HG03378 (cell line): ENCODE measurements around the gene CLPX.
"Not testable (repeated sequence)": the region's sequence is repeated elsewhere in the genome, so short reads cannot be mapped to it uniquely, and the experiment has no call there.

Source experiments
- ATAC-seq: cut with Tn5 transposase; IDR thresholded peaks from one replicate; pipeline ENCODE4 v1.9.1; 2021; ENCODE audit warnings: mild to moderate bottlenecking, moderate library complexity; ENCODE audit not compliant: unreplicated experiment

CLPX gene

DNA sequence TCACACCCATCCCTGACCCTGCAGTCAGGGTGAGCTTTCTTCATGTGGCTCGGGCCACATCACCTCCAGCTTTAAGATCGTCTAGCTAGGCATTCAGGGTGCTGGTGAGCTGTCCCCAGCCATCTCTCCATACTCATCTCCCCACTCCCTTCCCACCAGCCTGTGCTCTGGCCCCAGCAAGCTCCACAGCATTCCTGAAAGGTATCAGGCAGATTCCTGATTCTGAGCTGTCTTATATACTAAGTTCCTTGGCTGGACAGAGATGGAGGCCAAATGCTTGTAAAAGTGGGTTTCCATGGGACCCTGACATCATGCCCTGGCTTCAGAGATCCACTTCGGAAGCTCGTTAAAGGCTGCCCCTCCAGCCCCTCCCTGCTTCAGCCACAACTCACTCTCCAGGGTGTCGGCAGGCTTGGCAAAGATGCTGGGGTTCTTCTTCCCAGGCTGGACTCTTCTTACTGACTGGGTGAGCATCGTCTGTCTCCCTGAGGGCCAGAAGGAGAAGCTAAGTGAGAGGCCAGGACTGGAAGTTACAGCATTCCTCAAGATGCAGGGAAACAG is 22.2 kb upstream of the CLPX start:
- no peak for ATAC-seq

DNA sequence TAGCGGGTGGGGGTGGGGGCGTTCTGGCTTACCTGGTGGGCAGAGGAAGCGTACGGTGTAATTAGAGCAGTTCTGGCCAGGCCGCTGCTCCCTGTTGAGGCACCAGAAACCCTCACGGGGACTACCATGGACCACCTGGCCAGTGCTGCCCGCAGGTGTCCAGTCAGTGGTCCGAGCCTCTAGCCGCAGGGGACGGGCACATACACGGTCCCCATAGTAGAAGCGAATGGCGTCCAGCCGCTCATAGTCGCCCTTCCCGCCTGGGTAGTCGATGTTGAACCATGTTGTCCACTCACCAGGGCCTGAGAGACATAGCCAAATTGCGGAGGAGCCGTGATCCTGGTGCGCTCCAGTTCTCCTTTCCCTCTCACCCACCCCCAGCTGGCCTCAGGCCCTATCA is 21.6 kb upstream of the CLPX start:
- ATAC-seq, result no peak

DNA sequence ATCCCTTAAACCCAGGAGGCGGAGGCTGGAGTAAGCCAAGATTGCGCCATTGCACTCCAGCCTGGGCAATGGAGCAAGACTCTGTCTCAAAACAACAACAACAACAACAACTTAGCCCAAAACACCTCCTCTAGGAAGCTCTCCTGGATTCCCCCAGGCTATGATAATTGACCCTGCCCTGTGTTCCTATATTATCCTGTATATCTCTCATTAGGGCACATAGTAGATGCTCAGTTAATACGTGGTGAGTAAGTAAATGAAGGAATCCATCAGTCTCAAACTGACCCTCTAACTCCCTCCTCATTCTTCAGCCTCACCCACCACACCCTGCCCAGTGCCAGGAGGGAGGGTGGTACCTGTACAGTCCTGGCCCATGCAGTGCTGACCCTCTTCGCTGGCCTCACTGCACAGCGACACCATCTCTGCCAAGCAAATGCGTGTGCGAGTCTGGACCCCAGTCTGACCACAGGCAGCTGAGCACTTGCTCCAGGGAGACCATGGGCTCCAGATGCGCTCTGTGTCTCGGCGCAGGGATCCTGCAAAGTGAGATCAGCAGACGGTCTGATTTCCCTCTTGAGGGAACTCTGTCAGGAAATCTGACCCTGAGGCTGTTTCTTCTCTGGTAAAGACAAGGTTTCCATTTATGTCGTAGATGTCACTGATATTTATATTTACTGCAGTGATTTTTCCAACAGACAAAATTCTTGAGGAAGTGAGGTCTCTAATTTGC is 20.0 kb upstream of the CLPX start:
- ATAC-seq, result no peak

DNA sequence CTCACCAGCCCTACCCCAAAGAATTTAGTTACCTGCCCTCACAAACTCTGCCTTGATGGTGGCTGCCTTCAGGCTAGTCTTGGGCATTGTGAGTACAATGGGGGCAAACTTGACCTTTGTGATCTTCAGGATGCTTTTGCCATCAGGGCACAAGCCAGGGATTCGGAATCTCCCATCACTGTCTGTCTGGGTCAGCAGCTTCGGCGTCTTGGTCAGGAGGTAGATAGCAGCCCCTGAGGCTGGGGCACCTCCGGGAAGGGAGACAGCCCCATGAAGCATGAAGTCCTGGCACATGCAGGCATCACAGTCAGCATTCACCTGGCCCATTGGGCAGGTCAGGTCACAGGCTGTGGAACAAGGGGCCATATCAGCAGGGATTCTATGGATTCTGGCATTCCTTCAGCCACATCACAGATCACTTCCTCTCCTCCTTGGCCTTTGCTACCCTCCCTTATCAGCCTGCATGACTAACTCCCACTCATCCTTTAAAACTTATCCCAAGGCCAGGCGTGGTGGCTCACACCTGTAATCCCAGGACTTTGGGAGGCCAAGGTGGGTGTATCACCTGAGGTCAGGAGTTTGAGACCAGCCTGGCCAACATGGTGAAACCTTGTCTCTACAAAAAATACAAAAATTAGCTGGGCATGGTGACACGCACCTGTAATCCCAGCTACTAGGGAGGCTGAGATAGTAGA is 19.2 kb upstream of the CLPX start:
- no peak for ATAC-seq

DNA sequence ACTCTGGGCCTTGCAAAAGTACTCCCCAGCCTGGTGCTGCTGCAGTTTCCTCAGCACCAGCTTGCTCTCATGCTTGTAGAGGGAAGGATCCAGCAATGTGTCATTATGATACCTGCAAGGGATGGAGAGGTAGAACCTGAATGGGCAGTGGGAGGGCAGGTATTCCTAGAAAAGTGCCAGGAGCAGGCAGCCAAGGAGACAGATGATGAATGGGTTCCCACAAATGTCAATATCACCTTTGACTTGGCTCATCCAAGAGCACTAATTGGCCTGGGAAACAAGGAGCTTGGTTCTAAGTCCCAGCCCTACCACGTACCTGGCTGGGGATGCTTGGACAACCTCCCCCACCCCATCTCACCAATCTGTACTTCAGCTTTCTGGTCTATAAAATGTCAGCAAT is 16.8 kb upstream of the CLPX start:
- ATAC-seq, result no peak

DNA sequence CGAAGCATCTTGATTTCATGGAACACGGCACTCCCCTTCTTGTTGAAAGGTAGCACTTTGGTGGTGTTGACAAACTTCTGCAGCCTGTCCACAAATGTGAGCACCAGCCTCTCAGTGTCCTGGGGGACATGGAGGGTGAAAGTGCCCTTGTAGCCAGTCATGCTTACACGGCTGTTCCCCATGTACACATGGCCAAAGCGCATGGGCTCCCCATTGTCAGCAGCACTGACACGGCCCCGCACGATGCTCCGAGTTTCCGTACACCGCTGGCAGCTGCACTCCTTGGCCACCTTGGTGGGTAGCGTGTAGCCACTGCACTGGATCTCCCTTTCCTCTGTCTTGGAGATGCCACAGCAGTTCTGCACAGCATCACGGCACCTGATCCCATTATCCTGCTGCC is 13.4 kb upstream of the CLPX start:
- ATAC-seq, result no peak

DNA sequence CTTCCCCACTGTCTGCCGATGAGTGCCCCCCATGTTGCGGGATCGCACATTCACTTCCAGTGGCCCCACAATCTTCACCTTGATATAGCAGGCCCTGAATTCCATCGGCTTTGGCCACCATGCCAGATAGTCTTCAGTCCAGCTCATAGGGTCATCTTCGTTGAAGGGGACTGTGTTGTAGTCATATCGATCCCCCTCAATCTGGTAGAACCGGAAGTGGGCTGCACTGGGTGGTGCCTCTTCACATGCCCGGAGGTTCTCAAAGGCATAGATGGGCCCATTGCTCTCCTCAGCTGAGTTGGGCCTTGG is 12.1 kb upstream of the CLPX start:
- no peak for ATAC-seq

DNA sequence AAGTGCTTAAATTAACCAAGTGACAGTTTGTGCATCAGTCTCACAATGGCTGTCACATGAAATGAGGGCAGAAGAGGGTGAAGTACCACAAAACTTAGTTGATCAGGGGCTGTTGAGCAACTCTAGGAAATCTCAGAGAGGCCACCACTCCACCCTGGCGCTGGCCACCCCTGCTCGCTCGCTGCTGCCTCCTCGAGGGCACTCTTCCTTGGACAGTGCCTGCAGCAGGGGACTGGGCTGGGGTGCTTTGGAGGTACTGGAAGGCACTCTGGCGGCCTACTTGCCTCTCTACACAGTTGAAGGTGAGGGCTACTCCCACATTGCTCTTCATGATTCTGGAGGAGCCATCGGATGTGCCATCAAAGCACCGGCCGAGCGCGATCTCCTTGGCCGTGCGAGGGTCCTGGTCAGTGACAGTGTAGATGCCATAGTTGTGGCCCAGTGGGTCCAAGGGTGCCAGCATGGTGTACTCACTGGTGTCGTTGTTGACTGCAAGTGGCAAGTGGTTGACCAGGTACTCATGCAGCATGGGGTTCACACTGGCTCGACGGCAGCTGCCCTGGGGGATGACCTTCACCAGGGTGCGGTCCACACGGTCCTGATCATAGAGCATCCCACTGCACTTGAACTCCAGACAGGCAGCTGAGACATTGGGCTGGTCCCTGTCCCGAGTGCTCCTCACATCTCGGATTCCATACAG is 11.6 kb upstream of the CLPX start:
- ATAC-seq, result no peak

DNA sequence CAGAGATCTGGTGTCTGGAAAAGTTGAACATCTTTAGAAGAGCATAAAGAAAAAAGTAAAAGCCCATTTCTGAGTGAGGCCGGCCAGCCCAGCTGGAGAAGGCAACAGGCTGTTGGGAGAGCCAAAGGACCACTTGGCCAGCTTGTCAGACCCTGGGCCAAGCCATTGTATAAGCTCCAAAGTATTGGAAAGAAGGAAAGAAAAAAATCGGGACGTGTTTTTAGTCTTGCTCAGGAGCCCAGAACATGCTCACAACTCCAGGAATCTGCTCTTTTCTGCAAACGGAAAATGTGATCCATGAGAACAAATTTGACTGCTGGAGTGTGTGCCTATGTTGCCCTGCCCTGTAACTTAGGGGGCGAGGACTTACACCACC is 10.4 kb upstream of the CLPX start:
- ATAC-seq, result no peak

DNA sequence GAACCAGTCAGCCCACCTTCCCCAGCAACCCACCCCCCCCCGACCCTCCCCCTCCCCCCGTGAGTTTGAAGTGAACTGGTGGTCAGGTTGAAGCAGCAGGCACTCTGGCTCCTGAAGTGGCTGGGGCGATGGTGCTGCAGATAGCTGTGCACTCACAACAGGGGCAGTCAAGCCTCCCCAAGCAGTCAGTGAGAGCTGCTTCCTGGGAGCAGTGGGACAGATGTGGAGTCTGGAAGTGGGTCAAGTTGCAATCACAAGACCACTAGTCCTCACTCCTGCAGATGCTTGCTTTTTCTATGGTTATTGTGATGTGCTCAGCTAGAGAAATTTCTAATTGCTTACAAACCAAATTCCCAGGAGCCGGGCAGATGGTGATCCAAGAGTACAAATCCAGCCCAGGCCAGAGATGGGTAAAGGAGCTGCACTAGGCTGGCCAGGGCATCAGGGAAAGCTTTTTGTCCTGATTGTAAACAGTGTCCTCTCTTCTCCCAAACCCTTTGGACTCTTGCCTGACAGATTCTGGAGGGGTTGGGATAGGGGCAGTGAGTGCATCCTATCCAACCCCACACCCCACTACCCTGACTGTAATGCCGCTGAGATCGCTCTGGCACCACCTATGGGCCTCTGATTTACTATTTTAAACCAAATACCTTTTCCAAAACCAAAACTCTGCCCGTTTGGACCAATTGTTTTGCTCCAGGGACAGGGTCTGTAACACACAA is 9.8 kb upstream of the CLPX start:
- no peak for ATAC-seq

DNA sequence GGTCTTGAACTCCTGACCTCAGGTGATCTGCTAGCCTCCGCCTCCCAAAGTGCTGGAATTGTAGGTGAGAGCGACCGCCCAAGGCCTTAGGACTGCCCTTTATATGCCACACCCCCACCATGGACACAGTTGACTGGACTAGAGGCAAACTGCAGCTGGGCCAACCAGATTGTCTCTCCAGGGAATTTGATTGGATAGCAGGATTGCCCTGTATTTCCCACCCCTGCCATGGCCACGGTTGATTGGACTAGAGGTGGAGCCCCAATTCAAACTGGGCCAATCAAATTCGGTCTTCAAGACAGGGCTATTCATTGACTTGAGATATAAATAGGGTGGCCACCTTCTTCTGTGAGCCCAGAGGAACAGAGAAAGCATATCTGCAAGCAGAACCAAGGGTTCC is 6.9 kb upstream of the CLPX start:
- no peak for ATAC-seq

DNA sequence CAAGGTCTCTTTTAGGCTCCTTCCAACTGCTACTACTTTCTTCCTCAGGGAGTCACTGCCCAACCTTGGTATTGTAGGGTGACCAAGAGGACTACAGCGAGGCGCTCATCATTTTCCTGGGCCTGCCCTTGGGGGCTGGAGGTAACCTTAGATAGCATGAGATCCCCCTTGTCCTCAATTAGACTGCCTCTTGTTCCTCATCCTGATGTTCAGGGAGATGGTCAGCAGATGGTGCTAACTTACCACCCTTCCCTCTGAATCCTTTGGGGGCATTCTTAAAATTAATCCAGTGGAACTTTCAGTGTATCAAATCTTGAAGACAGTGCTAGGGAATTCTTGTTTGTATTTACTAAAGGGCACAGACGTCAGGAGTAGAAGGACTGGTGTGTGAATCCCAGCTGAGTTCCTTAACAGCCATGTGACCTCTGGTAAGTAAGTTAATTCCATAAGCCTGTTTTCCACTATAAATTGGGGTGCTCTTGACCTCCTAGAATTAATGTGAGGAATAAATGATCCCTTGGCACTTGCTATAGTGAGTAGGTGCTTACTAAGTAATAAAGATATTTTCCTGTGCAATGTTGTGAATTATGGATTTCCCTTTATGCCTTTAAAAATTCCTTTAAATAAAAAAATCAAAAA is 4.1 kb upstream of the CLPX start:
- no peak for ATAC-seq

DNA sequence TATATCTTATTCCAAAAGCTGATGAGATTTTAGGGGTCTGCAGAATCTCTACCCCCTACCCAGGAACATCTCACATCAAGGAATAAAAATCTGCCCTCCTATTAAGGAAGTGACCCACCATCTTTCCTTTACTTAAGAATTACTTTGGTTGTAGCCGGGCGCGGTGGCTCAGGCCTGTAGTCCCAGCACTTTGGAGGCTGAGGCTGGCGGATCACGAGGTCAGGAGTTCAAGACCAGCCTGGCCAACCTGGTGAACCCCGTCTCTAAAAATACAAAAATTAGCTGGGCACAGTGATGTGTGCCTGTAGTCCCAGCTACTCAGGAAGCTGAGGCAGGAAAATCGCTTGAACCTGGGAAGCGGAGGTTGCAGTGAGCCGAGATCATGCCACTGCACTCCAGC is 3.3 kb upstream of the CLPX start:
- not testable (repeated sequence) for ATAC-seq

DNA sequence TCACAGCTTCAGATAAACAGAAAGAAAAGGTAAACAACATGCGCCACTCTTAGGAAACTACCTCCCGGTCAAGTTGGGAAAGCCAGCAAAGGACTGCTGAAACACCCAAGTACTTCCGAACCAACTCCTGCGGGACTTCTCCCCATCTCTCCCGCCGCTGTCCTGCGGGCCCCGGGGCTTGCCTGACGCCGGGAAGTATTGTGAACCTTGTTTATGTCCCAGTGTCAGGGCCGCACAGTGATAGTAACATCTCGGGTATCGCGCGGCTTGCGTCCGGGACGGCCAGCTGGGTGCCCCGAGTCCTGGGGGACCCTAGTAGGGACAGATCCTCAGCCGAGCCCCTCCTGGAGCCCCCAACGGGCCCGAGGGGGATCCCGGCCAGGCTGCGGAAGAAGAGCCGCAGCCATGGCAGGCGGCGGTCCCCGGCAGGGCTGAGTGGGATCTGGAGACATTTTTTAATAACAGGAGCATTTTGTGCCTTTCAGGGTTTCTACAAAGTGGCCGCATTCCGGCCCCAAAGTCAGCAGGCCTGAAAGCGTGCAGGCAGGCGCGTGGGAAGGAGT is 756 bp downstream of the CLPX start:
- ATAC-seq, result peak; percentile 19

DNA sequence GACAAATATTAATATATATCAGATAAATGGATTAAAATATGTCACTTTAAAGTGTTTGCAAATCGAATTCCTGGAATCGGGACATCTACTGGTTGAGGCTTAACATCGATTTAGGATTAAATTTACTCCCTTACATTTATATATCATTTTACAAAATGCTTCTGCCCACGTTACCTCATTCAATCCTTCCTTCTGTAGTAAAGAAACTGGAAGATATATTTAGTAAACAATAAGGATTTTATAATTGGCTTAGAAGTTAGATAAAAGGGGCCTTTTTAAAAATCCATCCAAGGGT is 1.3 kb downstream of the CLPX start:
- no peak for ATAC-seq

DNA sequence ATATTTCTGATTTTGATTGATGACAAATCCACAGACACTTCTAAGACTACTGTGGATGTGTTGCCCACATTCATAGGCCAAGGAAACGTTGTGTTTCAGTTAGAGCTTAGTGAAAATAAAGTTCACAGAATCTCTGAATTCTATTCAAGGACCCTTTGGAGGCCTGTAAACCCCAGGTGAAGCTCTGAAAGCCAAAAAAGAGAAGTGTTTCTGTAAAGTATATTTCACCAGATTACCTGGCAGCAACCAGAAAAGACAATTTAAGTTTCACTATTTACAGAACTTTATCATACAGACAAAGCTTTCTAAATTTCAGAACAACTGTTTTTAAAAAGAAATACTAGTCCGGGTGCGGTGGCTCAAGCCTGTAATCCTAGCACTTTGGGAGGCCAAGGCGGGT is 2.6 kb downstream of the CLPX start:
- ATAC-seq, result no peak

DNA sequence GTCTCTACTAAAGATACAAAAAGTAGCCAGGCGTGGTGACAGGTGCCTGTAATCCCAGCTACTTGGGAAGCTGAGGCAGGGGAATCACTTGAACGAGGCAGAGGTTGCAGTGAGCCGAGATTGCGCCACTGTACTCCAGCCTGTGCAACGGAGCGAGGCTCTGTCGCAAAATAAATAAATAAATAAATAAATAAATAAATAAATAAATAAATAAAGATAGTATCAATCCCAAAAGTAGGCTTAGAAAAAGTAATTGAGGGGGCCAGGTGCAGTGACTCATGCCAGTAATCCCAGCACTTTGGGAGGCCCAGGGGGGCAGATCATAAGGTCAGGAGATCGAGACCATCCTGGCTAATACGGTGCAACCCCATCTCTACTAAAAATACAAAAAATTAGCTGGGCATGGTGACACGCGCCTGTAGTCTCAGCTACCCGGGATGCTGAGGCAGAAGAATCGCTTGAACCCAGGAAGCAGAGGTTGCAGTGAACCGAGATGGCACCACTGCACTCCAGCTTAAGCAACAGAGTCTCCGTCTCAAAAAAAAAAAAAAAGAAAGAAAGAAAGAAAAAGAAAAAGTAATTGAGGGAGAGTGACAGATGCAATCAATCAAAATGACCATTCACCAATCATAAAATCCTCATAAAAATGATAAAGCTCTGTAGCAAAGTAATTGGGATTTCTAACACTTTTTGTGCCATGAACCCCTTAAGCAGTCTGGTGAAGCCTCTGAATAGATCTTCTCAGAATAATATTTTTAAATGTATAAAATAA is 3.4 kb downstream of the CLPX start:
- ATAC-seq, result not testable (repeated sequence)

DNA sequence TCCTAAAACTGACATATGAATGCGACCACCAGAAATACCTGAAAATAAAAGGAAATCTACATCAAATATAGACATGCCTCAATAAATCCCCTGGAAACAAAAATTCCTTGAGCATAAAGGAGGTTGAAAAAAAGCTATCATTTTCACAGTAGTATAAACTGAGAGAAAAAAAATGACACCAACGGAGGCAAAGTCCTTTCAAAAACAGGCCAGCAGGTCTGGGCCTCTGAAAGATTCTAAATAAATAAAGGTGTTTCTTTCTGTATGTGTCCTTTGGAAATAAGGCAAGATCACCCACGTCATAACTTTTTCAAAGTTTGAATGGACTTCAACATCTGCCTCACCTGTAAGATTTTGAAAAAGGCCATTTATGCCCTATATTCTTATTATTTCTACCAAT is 5.0 kb downstream of the CLPX start:
- no peak for ATAC-seq

DNA sequence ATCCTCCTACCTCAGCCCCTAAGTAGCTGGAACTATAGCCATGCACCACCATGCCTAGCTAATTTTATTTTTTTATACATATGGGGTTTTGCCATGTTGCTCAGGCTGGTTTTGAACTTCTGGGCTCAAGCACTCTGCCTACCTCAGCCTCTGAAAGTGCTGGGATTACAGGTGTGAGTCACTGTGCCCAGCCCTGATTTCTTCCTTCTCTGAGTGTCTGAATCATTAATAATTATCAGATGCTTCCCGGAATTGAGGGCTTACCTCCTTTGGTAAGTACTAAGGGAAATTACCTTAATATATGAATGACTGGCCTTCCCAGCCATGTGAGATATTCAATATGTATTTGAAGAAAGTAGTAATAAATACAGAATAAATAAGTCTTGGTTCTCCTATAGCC is 7.2 kb downstream of the CLPX start:
- no peak for ATAC-seq

DNA sequence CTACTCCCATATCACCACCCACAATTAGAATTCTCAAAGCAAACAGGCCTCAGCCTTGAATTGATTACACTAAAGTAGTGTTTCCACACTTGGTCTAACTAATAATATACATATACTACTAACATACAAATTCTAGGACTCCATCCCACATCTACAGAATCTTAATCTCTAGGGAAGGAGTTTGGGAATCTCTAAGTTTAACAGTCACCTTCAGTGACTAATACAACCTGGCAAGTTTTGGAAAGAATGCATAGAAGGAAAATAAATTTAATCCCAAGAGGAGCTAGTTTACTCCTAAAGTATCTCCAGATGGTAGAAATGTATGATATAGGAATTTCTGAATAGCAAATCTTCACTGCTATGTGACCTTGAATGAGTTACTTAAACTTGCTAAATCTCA is 9.1 kb downstream of the CLPX start:
- no peak for ATAC-seq
